HCT116 (cell line): ENCODE results near the gene DNAJC6.

Experiments
- CBX3 ChIP-seq: IDR thresholded peaks from 2 replicates; pipeline ENCODE4 v1.6.1; 2012; ENCODE audit warnings: low read depth
- CTCF ChIP-seq, 3 experiments: fragments of 200-600 bp in 1 of 3; sonication (generic) in 1 of 3; IDR thresholded peaks in 2 of 3; conservative IDR thresholded peaks in 1 of 3; 2 replicates each; pipeline ENCODE4 v1.5.1; 2012 to 2017; ENCODE audit warnings: low read depth in 2 of 3, low read length in 2 of 3, antibody characterized with exemption in 1 of 3, borderline replicate concordance in 1 of 3, control low read depth in 1 of 3, mild to moderate bottlenecking in 1 of 3, mixed read lengths in 1 of 3, mixed run types in 1 of 3, moderate library complexity in 1 of 3; ENCODE audit not compliant: insufficient read depth in 1 of 3
- EZH2 ChIP-seq: fragments of 200-600 bp; sonication (generic); IDR thresholded peaks from 2 replicates; pipeline ENCODE4 v1.6.1; 2017; ENCODE audit warnings: antibody characterized with exemption, mixed run types
- EZH2phosphoT487 ChIP-seq: fragments of 200-600 bp; IDR thresholded peaks from 2 replicates; pipeline ENCODE4 v1.6.1; 2018; ENCODE audit warnings: antibody characterized with exemption, borderline replicate concordance
- POLR2A ChIP-seq: IDR thresholded peaks from 2 replicates; pipeline ENCODE4 v1.7.0; 2011; ENCODE audit warnings: borderline replicate concordance; ENCODE audit not compliant: insufficient read depth, insufficient read length; ENCODE audit errors: extremely low read depth
- POLR2AphosphoS5 ChIP-seq: IDR thresholded peaks from 2 replicates; pipeline ENCODE4 v1.6.1; 2011; ENCODE audit warnings: mild to moderate bottlenecking, low read depth, low read length, moderate library complexity
- RAD21 ChIP-seq: IDR thresholded peaks from 2 replicates; pipeline ENCODE4 v1.6.1; 2012; ENCODE audit warnings: low read depth, mild to moderate bottlenecking
- REST ChIP-seq: IDR thresholded peaks from 2 replicates; pipeline ENCODE4 v1.6.1; 2012; ENCODE audit warnings: low read depth
- SIN3A ChIP-seq: IDR thresholded peaks from 2 replicates; pipeline ENCODE4 v1.6.1; 2012; ENCODE audit warnings: low read depth
- SRF ChIP-seq: IDR thresholded peaks from 2 replicates; pipeline ENCODE4 v1.6.1; 2012; ENCODE audit warnings: low read depth
- ZBTB33 ChIP-seq: IDR thresholded peaks from 2 replicates; pipeline ENCODE4 v1.6.1; 2011; ENCODE audit warnings: mild to moderate bottlenecking, low read length, moderate library complexity; ENCODE audit not compliant: insufficient replicate concordance; ENCODE audit errors: extremely low read depth
- TF ChIP-seq, protein P1 (sequence below): IDR thresholded peaks from 2 replicates; pipeline ENCODE4 v1.6.1; 2012
- TF ChIP-seq, protein P2 (sequence below): IDR thresholded peaks from 2 replicates; pipeline ENCODE4 v1.6.1; 2012

DNA sequence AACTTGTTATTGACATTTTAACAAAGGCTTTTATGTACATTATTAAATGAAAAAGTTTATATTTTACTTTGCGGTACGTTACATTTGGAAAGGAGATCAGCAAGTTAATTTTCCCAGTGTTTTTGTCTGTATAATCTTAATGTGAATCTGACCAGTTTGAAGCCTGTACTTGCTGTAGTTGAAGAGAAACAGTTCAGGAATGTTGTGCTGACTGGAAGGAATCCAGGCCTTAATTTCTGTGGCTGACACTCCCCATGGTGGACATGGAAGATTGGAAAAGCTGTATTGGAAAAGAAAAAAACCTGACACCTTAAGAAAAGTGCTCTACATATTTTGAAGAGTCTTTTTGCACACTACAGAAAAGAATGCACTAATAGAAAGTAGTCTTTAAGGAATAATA is 126.6 kb downstream of the DNAJC6 start:
- TF ChIP-seq RAD21: no peak
- TF ChIP-seq CTCF (IDR thresholded peaks at IDR 0.05 in 2 of 3, conservative IDR thresholded peaks at IDR 0.05 in 1 of 3; ENCODE audit: borderline replicate concordance in 1 of 3, insufficient read depth in 1 of 3, low read depth in 2 of 3, low read length in 2 of 3): no peak
- no peak for TF ChIP-seq SIN3A
- TF ChIP-seq, protein P1, sequence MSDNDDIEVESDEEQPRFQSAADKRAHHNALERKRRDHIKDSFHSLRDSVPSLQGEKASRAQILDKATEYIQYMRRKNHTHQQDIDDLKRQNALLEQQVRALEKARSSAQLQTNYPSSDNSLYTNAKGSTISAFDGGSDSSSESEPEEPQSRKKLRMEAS: no peak
- TF ChIP-seq POLR2AphosphoS5: no peak
- no peak for TF ChIP-seq POLR2A
- TF ChIP-seq SRF: no peak
- no peak for TF ChIP-seq EZH2
- no peak for TF ChIP-seq CBX3
- no peak for TF ChIP-seq EZH2phosphoT487
- TF ChIP-seq ZBTB33: no peak
- TF ChIP-seq, protein P2, sequence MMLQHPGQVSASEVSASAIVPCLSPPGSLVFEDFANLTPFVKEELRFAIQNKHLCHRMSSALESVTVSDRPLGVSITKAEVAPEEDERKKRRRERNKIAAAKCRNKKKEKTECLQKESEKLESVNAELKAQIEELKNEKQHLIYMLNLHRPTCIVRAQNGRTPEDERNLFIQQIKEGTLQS: no peak
- TF ChIP-seq REST: no peak
